Loucy (cell line): ENCODE results near the gene CFAP52.

Source experiments
- CTCF ChIP-seq: fragments of 200-600 bp; sonication (generic); conservative IDR thresholded peaks from 2 replicates; pipeline ENCODE4 v1.5.1; 2014; ENCODE audit warnings: mild to moderate bottlenecking, antibody characterized with exemption, low read length
- EZH2phosphoT487 ChIP-seq: fragments of 200-600 bp; IDR thresholded peaks from 2 replicates; pipeline ENCODE4 v1.6.1; 2018; ENCODE audit warnings: antibody characterized with exemption, mild to moderate bottlenecking, moderate library complexity, borderline replicate concordance

- 0 out of 2 replicates have a peak, but pooled peaks have one; percentile 5 for TF ChIP-seq CTCF
- TF ChIP-seq EZH2phosphoT487: no peak
Measured at GRCh38 chr17:9644910-9645751, 68.7 kb downstream of the CFAP52 start, which contains the start of gene USP43.
